Pulmonary artery endothelial cell (primary cell): Measurements from ENCODE around the gene EDRF1. TPM values are rescaled to one million over a fixed set of nuclear protein-coding genes. Genes with fewer than 3 reads are reported as not detected.

Experiments used
- DNase-seq: peaks from one replicate; pipeline ENCODE4 v3.0.0-alpha.2; 2011; ENCODE audit warnings: low read depth, low spot score
- total RNA-seq: library from RNA; depleted of rRNA; stranded (reverse); fragments of >200 nt; gene quantifications from 2 replicates; pipeline ENCODE4 v1.2.3, GENCODE V29; 2014

The EDRF1 gene
- total RNA-seq, 1 donor from 2014 or later, result 17.2 TPM

GRCh38 chr10:125785791-125786190 lies 66.3 kb downstream of the EDRF1 start:
- DNase-seq, result no peak

GRCh38 chr10:125788156-125789034 lies 68.9 kb downstream of the EDRF1 start:
- DNase-seq, result no peak

DNA sequence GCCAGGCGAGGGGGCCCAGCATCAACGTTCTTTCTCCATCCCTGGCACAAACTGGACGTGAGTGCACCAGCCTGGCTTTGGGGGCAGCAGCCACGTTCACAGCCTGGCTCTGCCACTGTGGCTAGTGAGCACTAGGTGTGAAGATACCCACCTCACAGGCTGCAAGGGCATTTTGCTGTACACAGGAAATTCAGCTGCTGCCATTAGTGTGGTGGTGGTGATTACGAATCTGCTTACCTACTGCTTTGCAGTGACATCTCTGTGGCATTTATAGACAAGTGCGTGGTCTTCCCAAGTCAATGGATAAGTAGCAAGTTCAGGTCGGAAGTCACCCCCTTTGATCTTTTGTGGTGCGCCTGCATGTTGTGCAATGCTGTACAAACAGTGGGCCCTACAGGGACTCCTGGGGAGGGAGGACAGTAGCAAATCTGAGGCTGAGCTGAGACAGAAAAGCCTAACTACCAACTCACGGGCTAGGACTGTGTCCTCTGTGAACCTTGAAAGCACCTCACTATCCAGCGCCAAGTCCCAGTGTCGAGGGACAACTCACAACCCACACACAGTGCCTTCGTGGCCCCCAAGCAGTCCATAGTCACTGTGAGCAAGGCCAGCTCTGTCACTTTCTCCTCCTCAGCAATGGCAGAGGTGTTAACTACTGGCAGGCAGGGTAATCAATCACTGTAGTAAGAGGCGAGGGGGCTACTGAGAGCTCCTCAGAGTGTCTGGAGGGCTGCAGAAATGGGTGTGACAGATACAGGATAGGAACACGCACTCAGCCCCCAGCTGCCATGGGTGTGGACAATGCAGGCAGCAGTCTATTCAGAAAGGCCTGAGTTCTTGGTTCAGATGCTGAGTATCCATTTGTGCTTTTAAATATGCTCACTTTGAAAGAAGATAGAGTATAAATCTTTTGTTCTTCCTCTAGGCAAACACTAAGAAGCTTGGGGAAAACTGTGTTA lies 73.1 kb downstream of the EDRF1 start:
- no peak for DNase-seq

DNA sequence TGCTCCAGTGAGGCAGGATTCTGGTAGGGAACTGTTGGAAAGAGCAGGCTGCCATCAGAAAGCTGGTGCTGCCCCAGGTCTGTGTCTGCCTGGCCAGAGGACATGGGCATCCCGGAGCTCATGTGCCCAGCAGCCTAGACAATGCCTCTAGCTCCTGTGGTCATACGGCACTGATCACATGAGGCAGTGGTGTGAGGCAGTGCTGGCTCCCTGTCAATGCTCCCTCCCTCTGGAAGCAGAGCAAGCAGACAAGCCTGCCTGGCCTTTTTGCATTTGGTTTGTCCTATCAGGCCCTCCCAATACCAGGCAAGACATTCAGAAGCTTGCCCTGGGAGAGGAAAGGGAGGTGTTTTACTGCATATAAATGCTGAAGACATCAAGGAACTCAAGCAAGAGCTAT lies 75.6 kb downstream of the EDRF1 start:
- no peak for DNase-seq

GRCh38 chr10:125795637-125796190 lies 76.2 kb downstream of the EDRF1 start:
- no peak for DNase-seq

DNA sequence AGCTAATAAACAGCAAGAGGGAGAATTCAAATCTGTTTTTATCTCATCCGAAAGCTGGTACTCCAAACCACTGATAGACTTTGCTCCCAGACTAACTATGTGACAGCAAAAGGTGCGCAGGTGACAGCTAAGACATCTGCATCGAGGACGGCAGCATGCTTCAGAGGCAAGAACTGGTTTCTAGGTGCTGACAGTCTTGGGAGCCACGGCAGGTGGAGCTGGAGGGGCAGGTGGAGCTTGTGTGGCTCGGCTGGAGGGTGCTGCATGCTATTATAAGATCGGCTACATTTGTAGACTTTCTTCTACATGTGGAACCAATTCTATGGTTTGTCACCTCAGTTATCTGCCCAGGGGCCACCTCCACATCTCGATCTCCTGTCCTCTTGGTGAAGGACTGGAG lies 77.9 kb downstream of the EDRF1 start:
- no peak for DNase-seq

DNA sequence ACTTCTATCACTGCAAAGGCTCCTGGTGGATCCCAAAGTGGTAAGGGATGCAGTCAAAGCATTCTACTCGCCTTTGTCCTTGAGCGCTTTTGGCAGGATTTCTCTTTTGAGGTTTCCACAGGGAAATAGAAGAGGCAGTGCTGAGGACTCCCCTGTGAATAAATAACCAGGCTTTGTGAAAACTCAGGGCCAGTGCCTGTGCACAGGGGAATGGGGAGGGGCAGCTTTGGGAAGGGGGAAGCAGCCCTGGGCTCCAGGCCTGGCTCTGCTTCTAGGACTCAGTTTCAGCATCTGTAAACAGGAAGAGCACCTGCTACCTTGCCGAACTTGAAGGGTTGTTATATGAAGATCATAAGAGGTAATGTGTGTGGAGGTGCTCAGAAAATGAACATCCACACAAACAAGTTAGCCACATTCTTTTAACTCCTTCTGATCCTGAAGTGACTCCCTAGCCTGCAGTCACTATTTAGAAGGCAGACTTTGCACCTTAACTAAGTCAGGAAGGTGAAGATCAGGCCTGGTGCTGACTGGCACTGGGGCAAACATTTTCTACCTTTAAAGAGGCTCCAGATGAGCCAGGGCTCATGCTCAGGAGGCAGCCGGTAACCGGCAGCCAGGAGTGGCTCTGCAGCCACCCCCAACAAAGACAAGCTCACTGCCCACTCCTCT lies 78.6 kb downstream of the EDRF1 start:
- DNase-seq, result no peak

DNA sequence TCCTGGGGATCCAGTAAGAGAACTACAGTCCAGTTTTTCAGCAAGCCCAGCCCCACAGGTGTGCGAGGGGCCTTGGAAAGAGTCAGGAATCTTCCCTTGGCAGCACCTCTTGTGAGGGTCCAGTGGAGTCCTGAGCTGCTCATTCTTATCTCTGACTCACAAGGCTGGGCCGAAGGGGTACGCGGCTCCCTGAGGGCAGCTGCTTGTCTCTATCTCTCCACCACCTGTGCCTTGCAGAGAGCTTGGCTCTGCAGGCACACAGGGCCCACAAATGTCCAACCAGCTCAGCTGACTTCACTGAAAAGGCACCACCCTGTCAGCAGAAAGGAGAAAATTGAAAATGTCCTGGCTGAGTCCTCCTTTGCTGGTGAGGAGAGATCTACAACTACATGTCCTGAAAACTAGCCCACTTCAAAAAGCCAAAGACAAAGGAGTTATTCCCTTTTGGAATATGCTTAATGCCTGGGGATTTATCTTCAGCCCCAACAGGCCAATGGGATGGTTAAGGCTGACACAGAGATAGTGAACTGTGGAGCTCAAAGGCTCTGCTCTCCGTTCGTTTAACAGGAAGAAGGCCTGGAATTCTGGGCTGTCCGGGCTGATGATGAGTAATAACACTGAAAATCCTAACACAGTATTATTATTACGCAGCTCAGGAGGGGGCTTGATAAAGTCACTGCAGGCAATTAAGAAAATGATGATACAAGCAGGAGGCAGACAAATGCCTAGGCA lies 80.1 kb downstream of the EDRF1 start:
- no peak for DNase-seq

DNA sequence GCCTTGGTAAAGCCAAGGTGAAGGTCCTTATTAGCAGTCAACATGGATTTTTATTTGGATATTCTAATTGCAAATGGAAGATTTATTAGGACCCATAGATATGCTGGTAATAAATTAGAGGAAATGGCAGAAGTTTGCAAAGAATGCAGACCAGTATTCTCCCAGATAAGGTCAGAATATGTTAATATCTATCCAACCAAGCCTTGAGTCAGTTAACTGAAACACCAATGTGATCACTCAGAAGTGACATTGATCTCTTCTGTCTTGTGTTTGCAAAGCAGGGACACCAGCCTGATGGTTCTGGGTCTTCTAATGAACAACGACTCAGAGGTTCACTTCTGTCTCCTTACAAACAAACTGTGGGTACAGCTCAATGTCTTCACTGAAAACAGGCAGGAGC lies 82.1 kb downstream of the EDRF1 start:
- no peak for DNase-seq

DNA sequence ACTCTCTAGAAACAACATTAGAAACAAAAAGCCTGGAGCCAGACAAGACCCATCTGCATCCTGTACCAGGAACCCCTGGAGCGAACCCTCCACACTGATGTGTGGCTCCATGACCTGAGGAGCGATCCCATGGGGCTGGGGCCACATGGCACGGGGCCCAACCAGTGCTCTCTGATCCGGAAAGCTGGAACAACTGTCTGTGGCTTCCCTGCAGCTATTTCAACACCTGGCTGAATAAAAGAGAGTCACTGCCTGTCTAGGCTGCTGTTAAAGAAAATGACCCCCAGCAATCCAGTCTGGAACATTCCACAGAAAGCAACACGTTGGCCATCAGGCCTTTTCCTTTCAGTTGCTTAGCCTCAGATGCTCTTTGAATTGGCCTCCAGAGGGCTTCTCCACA lies 82.6 kb downstream of the EDRF1 start:
- DNase-seq, result no peak

- no peak for DNase-seq
These were observed 83.2 kb downstream of the EDRF1 start for GRCh38 chr10:125802739-125803138.

DNA sequence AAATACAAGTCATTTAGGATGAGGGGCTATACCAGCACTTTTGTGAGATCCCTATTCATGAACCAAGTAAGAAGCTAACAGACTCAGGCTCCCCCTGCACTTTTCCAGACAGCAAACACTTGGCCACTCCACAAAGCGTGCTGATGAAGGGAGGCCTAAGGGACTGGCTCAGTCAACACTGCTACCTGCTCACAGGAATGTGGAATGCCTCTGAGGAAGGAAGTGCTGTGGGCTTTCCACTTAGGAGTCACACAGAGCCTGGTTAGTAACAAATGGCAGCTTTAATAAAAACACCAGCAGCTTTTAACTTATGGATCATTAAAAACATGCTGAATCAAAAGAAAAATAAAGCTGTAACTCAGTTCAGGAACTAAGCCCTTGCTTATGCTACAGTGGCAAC lies 88.5 kb downstream of the EDRF1 start:
- no peak for DNase-seq

DNA sequence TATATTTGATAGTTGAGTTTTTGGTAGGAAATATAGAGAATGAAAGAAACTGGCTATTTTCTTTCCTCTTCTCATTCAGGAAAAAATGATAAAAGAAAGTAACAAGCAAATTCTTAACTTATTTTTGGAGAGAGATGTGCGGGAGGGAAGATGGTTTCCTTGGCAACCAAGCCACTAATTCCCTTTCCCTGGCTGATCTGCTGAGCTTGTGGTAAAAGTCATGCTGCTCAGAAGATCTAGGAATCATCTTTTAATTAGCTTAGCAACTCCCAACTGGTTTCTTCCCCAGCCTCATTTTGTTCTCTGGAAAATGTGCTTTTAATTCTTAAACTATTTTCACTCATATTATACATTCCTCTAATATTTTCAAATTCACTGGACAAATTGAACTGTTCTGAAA lies 91.7 kb downstream of the EDRF1 start:
- no peak for DNase-seq

DNA sequence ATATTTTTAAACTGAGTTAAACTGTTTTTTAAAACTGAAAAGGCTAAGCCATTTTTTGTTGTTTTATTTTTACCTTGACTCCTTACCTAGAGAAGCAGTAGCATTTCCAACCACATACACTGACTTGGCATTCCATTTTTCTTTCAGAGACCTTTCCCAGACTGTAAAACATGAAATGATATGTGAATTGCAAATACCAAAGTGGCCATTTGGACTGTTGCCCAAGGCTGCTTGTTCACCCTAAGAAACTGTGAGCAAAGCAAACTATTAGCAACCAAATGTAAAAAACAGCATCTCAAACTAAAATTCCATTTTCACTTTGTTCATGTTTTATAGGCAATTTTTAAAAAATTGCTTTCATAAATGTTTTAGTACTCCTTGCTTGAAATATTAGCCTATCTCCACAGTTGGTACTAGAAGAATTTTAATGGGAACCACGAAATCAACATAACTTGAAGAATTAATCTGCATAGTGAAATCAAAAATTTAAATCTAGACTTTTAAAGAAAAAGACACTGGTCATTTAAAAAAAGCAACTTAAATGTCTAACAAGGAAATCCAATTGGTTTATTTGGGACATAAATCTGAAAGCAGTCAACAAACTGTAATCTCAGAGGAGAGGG lies 92.7 kb downstream of the EDRF1 start:
- DNase-seq, result no peak

Other genes with a start within 250 kb of the EDRF1 start
- not detected in 2 replicates for gene TEX36, start 36.5 kb upstream of the EDRF1 start, total RNA-seq
- 0.07 TPM in 1 of 2 replicates, not detected in the other for gene MMP21, start 56.1 kb downstream of the EDRF1 start, total RNA-seq
- gene UROS, start 103.5 kb downstream of the EDRF1 start, total RNA-seq, result 43.9 and 67.2 TPM in 2 replicates
- gene BCCIP, start 103.8 kb downstream of the EDRF1 start, total RNA-seq, result 49.2 and 74.0 TPM in 2 replicates
- 33.5 and 37.4 TPM in 2 replicates for gene DHX32, start 161.6 kb downstream of the EDRF1 start, total RNA-seq
- gene FANK1, start 176.9 kb downstream of the EDRF1 start, total RNA-seq, result 0.95 and 1.4 TPM in 2 replicates